MM.1S (cell line): ENCODE results near the gene RIPOR3.

Source experiments
- DNase-seq: peaks from one replicate; pipeline ENCODE4 v3.0.0-alpha.2; 2015
- H2AFZ ChIP-seq: fragments of 300-600 bp; sonication (generic); 2 replicates; pipeline ENCODE4 v1.6.0; 2016; ENCODE audit warnings: antibody characterized with exemption, low read length
- H3F3A ChIP-seq: fragments of 300-600 bp; sonication (generic); 2 replicates; pipeline ENCODE4 v1.6.1; 2016; ENCODE audit warnings: mild to moderate bottlenecking, antibody characterized with exemption, low read length, moderate library complexity, mixed read lengths; ENCODE audit not compliant: insufficient read depth
- H3K27ac ChIP-seq: fragments of 300-600 bp; sonication (generic); 2 replicates; pipeline ENCODE4 v1.5.1; 2016; ENCODE audit warnings: mild to moderate bottlenecking, low read length
- H3K27me3 ChIP-seq: fragments of 300-600 bp; sonication (generic); replicated peaks from 2 replicates; pipeline ENCODE4 v1.6.0; 2016; ENCODE audit warnings: low read length; ENCODE audit not compliant: insufficient read depth
- H3K36me3 ChIP-seq: fragments of 300-600 bp; sonication (generic); replicated peaks from 2 replicates; pipeline ENCODE4 v1.6.1; 2016; ENCODE audit warnings: mild to moderate bottlenecking, low read length, mixed read lengths; ENCODE audit not compliant: insufficient read depth
- H3K4me1 ChIP-seq: fragments of 300-600 bp; sonication (generic); 2 replicates; pipeline ENCODE4 v1.6.1; 2016; ENCODE audit warnings: low read length, mixed read lengths
- H3K4me2 ChIP-seq: fragments of 300-600 bp; sonication (generic); 2 replicates; pipeline ENCODE4 v1.6.0; 2016; ENCODE audit warnings: low read depth, low read length
- H3K4me3 ChIP-seq: fragments of 300-600 bp; sonication (generic); 2 replicates; pipeline ENCODE4 v1.5.1; 2016; ENCODE audit warnings: low read length, mixed read lengths
- H3K79me2 ChIP-seq: fragments of 300-600 bp; sonication (generic); 2 replicates; pipeline ENCODE4 v1.6.1; 2016; ENCODE audit warnings: mixed run types, low read length, mixed read lengths
- H3K9ac ChIP-seq: fragments of 300-600 bp; sonication (generic); 2 replicates; pipeline ENCODE4 v1.6.1; 2016; ENCODE audit warnings: low read length, mixed read lengths
- H3K9me2 ChIP-seq: fragments of 300-600 bp; sonication (generic); replicated peaks from 2 replicates; pipeline ENCODE4 v1.6.1; 2016; ENCODE audit warnings: mild to moderate bottlenecking, low read length, mixed read lengths; ENCODE audit not compliant: insufficient read depth
- H3K9me3 ChIP-seq: fragments of 300-600 bp; sonication (generic); replicated peaks from 2 replicates; pipeline ENCODE4 v1.6.1; 2016; ENCODE audit warnings: mild to moderate bottlenecking, low read length, mixed read lengths; ENCODE audit not compliant: insufficient read depth
- H4K20me1 ChIP-seq: fragments of 300-600 bp; sonication (generic); 2 replicates; pipeline ENCODE4 v1.6.1; 2016; ENCODE audit warnings: mild to moderate bottlenecking, low read length, moderate library complexity, mixed read lengths; ENCODE audit not compliant: insufficient read depth
- CTCF ChIP-seq: fragments of 300-600 bp; sonication (generic); IDR thresholded peaks from 2 replicates; pipeline ENCODE4 v1.5.1; 2016; ENCODE audit warnings: antibody characterized with exemption, low read length, mixed read lengths
- EZH2 ChIP-seq: fragments of 300-600 bp; sonication (generic); optimal IDR thresholded peaks from 2 replicates; pipeline ENCODE3; 2017; ENCODE audit warnings: low read depth, mild to moderate bottlenecking, antibody characterized with exemption, low read length, mixed read lengths
- EZH2phosphoT487 ChIP-seq: fragments of 300-600 bp; sonication (generic); IDR thresholded peaks from 2 replicates; pipeline ENCODE4 v1.6.1; 2018; ENCODE audit warnings: antibody characterized with exemption, low read length

RIPOR3 gene

GRCh38 chr20:50545126-50545525 is 146.2 kb downstream of the RIPOR3 start:
- H3K4me3 ChIP-seq: no peak overlapping the region
- 0 out of 2 replicates have a peak, but pooled peaks cover 4% of the 10 kb centered on the region for H3K4me1 ChIP-seq
- H3K27me3 ChIP-seq: no peaks in the 10 kb centered on the region
- H3K36me3 ChIP-seq: no peaks in the 10 kb centered on the region
- no peaks in the 10 kb centered on the region for H3F3A ChIP-seq
- H3K9ac ChIP-seq: no peak overlapping the region
- DNase-seq: no peak
- H3K9me2 ChIP-seq: no peaks in the 10 kb centered on the region
- H3K9me3 ChIP-seq: no peaks in the 10 kb centered on the region
- no peak overlapping the region for H3K4me2 ChIP-seq
- no peaks in the 10 kb centered on the region for H4K20me1 ChIP-seq
- no peak overlapping the region for H2AFZ ChIP-seq
- TF ChIP-seq EZH2: no peak
- TF ChIP-seq EZH2phosphoT487: no peak
- H3K79me2 ChIP-seq: peaks cover 55% of the 10 kb centered on the region
- no peak overlapping the region for H3K27ac ChIP-seq

- no peak overlapping the region for H2AFZ ChIP-seq
- H3F3A ChIP-seq: no peaks in the 10 kb centered on the region
- H3K27ac ChIP-seq: no peak overlapping the region
- H3K4me2 ChIP-seq: no peak overlapping the region
- H3K9me3 ChIP-seq: no peaks in the 10 kb centered on the region
- 0 out of 2 replicates have a peak, but pooled peaks cover 4% of the 10 kb centered on the region for H3K4me1 ChIP-seq
- H3K79me2 ChIP-seq: peaks cover 59% of the 10 kb centered on the region
- no peaks in the 10 kb centered on the region for H3K27me3 ChIP-seq
- H3K36me3 ChIP-seq: no peaks in the 10 kb centered on the region
- no peak overlapping the region for H3K9ac ChIP-seq
- no peaks in the 10 kb centered on the region for H3K9me2 ChIP-seq
- H4K20me1 ChIP-seq: no peaks in the 10 kb centered on the region
- TF ChIP-seq CTCF: no peak
- no peak for TF ChIP-seq EZH2phosphoT487
- TF ChIP-seq EZH2: no peak
- H3K4me3 ChIP-seq: no peak overlapping the region
- no peak for DNase-seq
These were observed 148.0 kb downstream of the RIPOR3 start for GRCh38 chr20:50543326-50543725.

- Histone ChIP-seq H3K4me2 (no peak overlapping the region), H3K79me2 (peaks cover 69% of the 10 kb centered on the region), H3K36me3 (no peaks in the 10 kb centered on the region), H3K27me3 (no peaks in the 10 kb centered on the region), H3K9ac (no peak overlapping the region), H3K9me3 (no peaks in the 10 kb centered on the region), H3K9me2 (no peaks in the 10 kb centered on the region), H3K27ac (no peak overlapping the region), H3K4me1 (0 out of 2 replicates have a peak, but pooled peaks cover 2% of the 10 kb centered on the region), H2AFZ (no peak overlapping the region), H3K4me3 (no peak overlapping the region), H4K20me1 (no peaks in the 10 kb centered on the region), H3F3A (no peaks in the 10 kb centered on the region)
- no peak for TF ChIP-seq EZH2phosphoT487
- no peak for TF ChIP-seq EZH2
- no peak for TF ChIP-seq CTCF
- no peak for DNase-seq
These were observed 149.7 kb downstream of the RIPOR3 start for GRCh38 chr20:50541606-50542041.
